Activated CD8-positive, alpha-beta T cell treated with anti-CD3 and anti-CD28 coated beads for 36 hours (primary cell): ENCODE results near the gene YPEL3. TPM values are rescaled to one million over a fixed set of nuclear protein-coding genes. Genes with fewer than 3 reads are reported as not detected.

ENCODE experiments used
- ATAC-seq: fragments of 200-7000 bp; cut with Tn5 transposase; one replicate; pipeline ENCODE4 v1.10.0; 2021; ENCODE audit warnings: mild to moderate bottlenecking, moderate library complexity
- CTCF ChIA-PET: fragments of 350-600 bp; sonication (Branson Sonifier 250); formaldehyde crosslinking; loops from one replicate; lab custom pipeline; 2021; ENCODE audit warnings: antibody characterized with exemption; lab: Charles Lee
- POLR2A ChIA-PET: fragments of 350-600 bp; sonication (Branson Sonifier 250); formaldehyde crosslinking; loops from one replicate; lab custom pipeline; 2021; ENCODE audit warnings: antibody characterized with exemption; lab: Charles Lee
- DNase-seq: peaks from one replicate; pipeline ENCODE4 v3.0.0-alpha.2; 2020
- H3K27ac Mint-ChIP-seq: one replicate; pipeline ENCODE4 v1.8.0; 2021; ENCODE audit warnings: mild to moderate bottlenecking, mixed read lengths
- H3K27me3 Mint-ChIP-seq: one replicate; pipeline ENCODE4 v1.8.0; 2021; ENCODE audit warnings: mixed read lengths
- H3K36me3 Mint-ChIP-seq: one replicate; pipeline ENCODE4 v1.8.0; 2021; ENCODE audit warnings: low read depth, mixed read lengths
- H3K4me1 Mint-ChIP-seq: one replicate; pipeline ENCODE4 v1.8.0; 2021; ENCODE audit warnings: low read depth, mixed read lengths
- H3K4me3 Mint-ChIP-seq: one replicate; pipeline ENCODE4 v1.8.0; 2021; ENCODE audit warnings: mild to moderate bottlenecking, moderate library complexity, mixed read lengths
- H3K9me3 Mint-ChIP-seq: one replicate; pipeline ENCODE4 v1.8.0; 2021; ENCODE audit warnings: mixed read lengths
- intact Hi-C: fragments of 100-400 bp; cut with micrococcal nuclease; formaldehyde crosslinking; loops from one replicate; pipeline ENCODE4 v1.10.0; 2022
- total RNA-seq, 2 experiments: library from RNA; stranded (reverse); gene quantifications; one replicate each; pipeline ENCODE4 v1.2.3, GENCODE V29; 2021
- TF ChIP-seq, protein P1 (sequence below): fragments of 200-600 bp; IDR thresholded peaks from one replicate; pipeline ENCODE4 v1.8.0; 2022; ENCODE audit warnings: antibody characterized with exemption, mild to moderate bottlenecking

Gene YPEL3
- total RNA-seq, 2 experiments from 2014 or later = 17.7 to 19.5 TPM

DNA sequence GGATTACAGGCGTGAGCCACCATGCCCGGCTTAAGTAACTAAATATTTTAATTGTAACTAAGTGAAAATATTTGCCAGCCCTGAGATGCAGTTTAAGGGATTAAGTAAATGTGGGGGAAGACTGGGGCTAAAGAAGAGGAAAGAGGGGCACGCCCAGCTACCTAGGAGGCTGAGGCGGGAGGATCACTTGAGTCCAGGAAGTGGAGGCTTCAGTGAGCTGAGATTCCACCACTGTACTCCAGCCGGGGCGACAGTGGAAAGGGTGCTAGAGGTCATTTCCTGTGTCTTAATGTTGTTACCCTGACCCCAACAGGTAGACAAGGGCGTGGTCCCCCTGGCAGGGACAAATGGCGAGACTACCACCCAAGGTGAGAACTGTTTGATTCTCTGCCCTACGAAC is 27.7 kb downstream of the YPEL3 start:
- CTCF ChIA-PET = interaction anchor here (1.2 to 2.1 kb wide), 4 partner anchors 11 to 23 kb away, joined by 3 to 12 read pairs (median 4); partner anchors contain the start of gene TBX6
- intact Hi-C loops = loop anchor here (10.0 kb wide), 1 partner anchor 306 kb away; the partner anchor contains the start of genes MYL11 and TBC1D10B
- TF ChIP-seq, protein P1, sequence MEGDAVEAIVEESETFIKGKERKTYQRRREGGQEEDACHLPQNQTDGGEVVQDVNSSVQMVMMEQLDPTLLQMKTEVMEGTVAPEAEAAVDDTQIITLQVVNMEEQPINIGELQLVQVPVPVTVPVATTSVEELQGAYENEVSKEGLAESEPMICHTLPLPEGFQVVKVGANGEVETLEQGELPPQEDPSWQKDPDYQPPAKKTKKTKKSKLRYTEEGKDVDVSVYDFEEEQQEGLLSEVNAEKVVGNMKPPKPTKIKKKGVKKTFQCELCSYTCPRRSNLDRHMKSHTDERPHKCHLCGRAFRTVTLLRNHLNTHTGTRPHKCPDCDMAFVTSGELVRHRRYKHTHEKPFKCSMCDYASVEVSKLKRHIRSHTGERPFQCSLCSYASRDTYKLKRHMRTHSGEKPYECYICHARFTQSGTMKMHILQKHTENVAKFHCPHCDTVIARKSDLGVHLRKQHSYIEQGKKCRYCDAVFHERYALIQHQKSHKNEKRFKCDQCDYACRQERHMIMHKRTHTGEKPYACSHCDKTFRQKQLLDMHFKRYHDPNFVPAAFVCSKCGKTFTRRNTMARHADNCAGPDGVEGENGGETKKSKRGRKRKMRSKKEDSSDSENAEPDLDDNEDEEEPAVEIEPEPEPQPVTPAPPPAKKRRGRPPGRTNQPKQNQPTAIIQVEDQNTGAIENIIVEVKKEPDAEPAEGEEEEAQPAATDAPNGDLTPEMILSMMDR = no peak

GRCh38 chr16:30067584-30067916 is 28.5 kb downstream of the YPEL3 start:
- Mint-ChIP-seq H3K27ac (peak overlapping the region; percentile 100), H3K4me1 (peaks cover 32% of the 10 kb centered on the region), H3K27me3 (no peaks in the 10 kb centered on the region), H3K36me3 (peaks cover 81% of the 10 kb centered on the region), H3K9me3 (no peaks in the 10 kb centered on the region), H3K4me3 (peak overlapping the region; percentile 91)
- ChIA-PET CTCF (interaction anchor here (1.4 to 3.2 kb wide), 6 partner anchors 9 to 35 kb away, joined by 3 to 14 read pairs (median 5); partner anchors contain the start of gene TBX6), POLR2A (interaction anchor here (0.6 to 6.3 kb wide), 6 partner anchors 10 to 665 kb away, joined by 4 to 83 read pairs (median 14); partner anchors contain the start of genes MAPK3, PPP4C and TBX6)
- no peak for ATAC-seq
- no peak for DNase-seq
- TF ChIP-seq, protein P1 = no peak
- intact Hi-C loops = loop anchor here (10.0 kb wide), 1 partner anchor 307 kb away; the partner anchor contains the start of genes MYL11 and TBC1D10B

More for the DNA sequence above, 27.7 kb downstream of the YPEL3 start:
- Mint-ChIP-seq H3K36me3 (peaks cover 84% of the 10 kb centered on the region), H3K9me3 (no peaks in the 10 kb centered on the region), H3K27ac (peak overlapping the region; percentile 81), H3K4me1 (peaks cover 29% of the 10 kb centered on the region), H3K27me3 (no peaks in the 10 kb centered on the region), H3K4me3 (peak overlapping the region; percentile 66)
- POLR2A ChIA-PET = interaction anchor here (1.5 to 6.3 kb wide), 3 partner anchors 10 to 55 kb away, joined by 4 to 83 read pairs (median 7); partner anchors contain the start of genes MAPK3, PPP4C and TBX6
- no peak for ATAC-seq
- DNase-seq = no peak

- DNase-seq = no peak
- ATAC-seq = no peak
- H3K4me1 Mint-ChIP-seq = peaks cover 30% of the 10 kb centered on the region
- H3K36me3 Mint-ChIP-seq = peaks cover 76% of the 10 kb centered on the region
- H3K27ac Mint-ChIP-seq = peak overlapping the region; percentile 100
- intact Hi-C loops = loop anchor here (10.0 kb wide), 1 partner anchor 308 kb away; the partner anchor contains the start of genes MYL11 and TBC1D10B
- TF ChIP-seq, protein P1 = no peak
- ChIA-PET CTCF (interaction anchor here (1.4 to 3.2 kb wide), 5 partner anchors 9 to 35 kb away, joined by 3 to 14 read pairs (median 5); partner anchors contain the start of gene TBX6), POLR2A (interaction anchor here (0.6 to 6.3 kb wide), 13 partner anchors 11 to 570 kb away, joined by 3 to 83 read pairs (median 4); partner anchors contain the start of genes CORO1A, GDPD3, HIRIP3 and INO80E)
- no peaks in the 10 kb centered on the region for H3K9me3 Mint-ChIP-seq
- no peaks in the 10 kb centered on the region for H3K27me3 Mint-ChIP-seq
- H3K4me3 Mint-ChIP-seq = peak overlapping the region; percentile 91
These were observed 29.0 kb downstream of the YPEL3 start for GRCh38 chr16:30066761-30067583.

- DNase-seq = peak; percentile 62
These were observed 29.9 kb downstream of the YPEL3 start for GRCh38 chr16:30065943-30066760.

More at GRCh38 chr16:30065943-30066760, 29.9 kb downstream of the YPEL3 start:
- TF ChIP-seq, protein P1 = no peak
- H3K27ac Mint-ChIP-seq = peak overlapping the region; percentile 100
- peaks cover 30% of the 10 kb centered on the region for H3K4me1 Mint-ChIP-seq
- ChIA-PET CTCF (interaction anchor here (1.0 to 3.2 kb wide), 7 partner anchors 11 to 250 kb away, joined by 3 to 14 read pairs (median 5); partner anchors contain the start of genes PAGR1 and TBX6), POLR2A (interaction anchor here (0.6 to 6.3 kb wide), 19 partner anchors 12 to 571 kb away, joined by 3 to 83 read pairs (median 4); partner anchors contain the start of genes CORO1A, GDPD3, HIRIP3 and INO80E)
- no peak for ATAC-seq
- H3K27me3 Mint-ChIP-seq = no peaks in the 10 kb centered on the region
- intact Hi-C loops = loop anchor here (10.0 kb wide), 1 partner anchor 309 kb away; the partner anchor contains the start of genes MYL11 and TBC1D10B
- H3K9me3 Mint-ChIP-seq = no peaks in the 10 kb centered on the region
- H3K4me3 Mint-ChIP-seq = peak overlapping the region; percentile 91
- peaks cover 69% of the 10 kb centered on the region for H3K36me3 Mint-ChIP-seq
